Neuronal stem cell (in vitro differentiated cells): ENCODE results near the gene SNX25.
"Not testable (repeated sequence)": the region's sequence is repeated elsewhere in the genome, so short reads cannot be mapped to it uniquely, and the experiment has no call there.

Source experiments
- DNase-seq: peaks from one replicate; pipeline ENCODE4 v3.0.0-alpha.2; 2013; ENCODE audit warnings: low spot score
- H2AFZ ChIP-seq: one replicate; pipeline ENCODE4 v1.6.1; 2013; ENCODE audit warnings: mild to moderate bottlenecking, low read length, inconsistent platforms
- H2AK5ac ChIP-seq: 2 replicates; pipeline ENCODE4 v1.6.1; 2013; ENCODE audit warnings: low read depth, mild to moderate bottlenecking, inconsistent platforms, low read length, moderate library complexity, mixed read lengths
- H2BK120ac ChIP-seq: 2 replicates; pipeline ENCODE4 v1.6.1; 2013; ENCODE audit warnings: low read depth, mild to moderate bottlenecking, inconsistent platforms, low read length, moderate library complexity, mixed read lengths
- H2BK12ac ChIP-seq: one replicate; pipeline ENCODE4 v1.6.1; 2013; ENCODE audit warnings: low read length, inconsistent platforms
- H2BK15ac ChIP-seq: 2 replicates; pipeline ENCODE4 v1.6.1; 2013; ENCODE audit warnings: mild to moderate bottlenecking, low read length, inconsistent platforms, mixed read lengths
- H2BK5ac ChIP-seq: one replicate; pipeline ENCODE4 v1.6.1; 2013; ENCODE audit warnings: inconsistent platforms, mild to moderate bottlenecking, low read length, moderate library complexity
- H3K14ac ChIP-seq: one replicate; pipeline ENCODE4 v1.6.1; 2013; ENCODE audit warnings: low read length, inconsistent platforms
- H3K18ac ChIP-seq: 2 replicates; pipeline ENCODE4 v1.6.1; 2013; ENCODE audit warnings: low read length, inconsistent platforms
- H3K23ac ChIP-seq: 2 replicates; pipeline ENCODE4 v1.6.1; 2013; ENCODE audit warnings: low read depth, mild to moderate bottlenecking, mixed read lengths, low read length, inconsistent platforms; ENCODE audit not compliant: poor library complexity
- H3K27ac ChIP-seq: replicated peaks from 3 replicates; pipeline ENCODE4 v1.5.1; 2013; ENCODE audit warnings: low read length, inconsistent platforms
- H3K27me3 ChIP-seq, 3 experiments: 2 replicates each; pipeline ENCODE4 v1.6.1; 2013; ENCODE audit warnings: low read length in 3 of 3, mild to moderate bottlenecking in 2 of 3, inconsistent platforms in 1 of 3, low read depth in 1 of 3, mixed read lengths in 1 of 3, moderate library complexity in 1 of 3; ENCODE audit not compliant: control insufficient read depth in 3 of 3, insufficient read depth in 3 of 3
- H3K36me3 ChIP-seq, 2 donors: replicated peaks in 1 of 2; 2 replicates each; pipeline ENCODE4 v1.6.1; 2013; ENCODE audit warnings: low read length in 2 of 2; ENCODE audit not compliant: control insufficient read depth in 2 of 2, insufficient read depth in 2 of 2
- H3K4ac ChIP-seq: 2 replicates; pipeline ENCODE4 v1.6.1; 2013; ENCODE audit warnings: inconsistent platforms, mild to moderate bottlenecking, low read length, moderate library complexity
- H3K4me1 ChIP-seq, 2 donors: 1 replicate in 1 of 2; 2 replicates in 1 of 2; pipeline ENCODE4 v1.6.1; 2013; ENCODE audit warnings: low read length in 2 of 2, low read depth in 1 of 2; ENCODE audit not compliant: control insufficient read depth in 2 of 2, insufficient read depth in 1 of 2
- H3K4me2 ChIP-seq: one replicate; pipeline ENCODE4 v1.6.1; 2013; ENCODE audit warnings: mild to moderate bottlenecking, low read length, inconsistent platforms; ENCODE audit not compliant: insufficient read depth, poor library complexity, severe bottlenecking
- H3K4me3 ChIP-seq, 2 donors: 2 replicates each; pipeline ENCODE4 v1.5.1; 2013; ENCODE audit warnings: low read length in 2 of 2, mild to moderate bottlenecking in 2 of 2, inconsistent platforms in 1 of 2, moderate library complexity in 1 of 2
- H3K79me1 ChIP-seq: one replicate; pipeline ENCODE4 v1.6.1; 2013; ENCODE audit warnings: low read depth, mild to moderate bottlenecking, inconsistent platforms, low read length, moderate library complexity
- H3K9ac ChIP-seq: one replicate; pipeline ENCODE4 v1.6.1; 2013; ENCODE audit warnings: mild to moderate bottlenecking, low read depth, low read length, inconsistent platforms; ENCODE audit not compliant: poor library complexity
- H3K9me3 ChIP-seq, 2 donors: replicated peaks in 1 of 2; 2 replicates each; pipeline versions ENCODE3 to v1.6.1; 2013; ENCODE audit warnings: low read length in 2 of 2, mild to moderate bottlenecking in 2 of 2, inconsistent platforms in 1 of 2, low read depth in 1 of 2, mixed read lengths in 1 of 2, moderate library complexity in 1 of 2; ENCODE audit not compliant: control insufficient read depth in 2 of 2, insufficient read depth in 1 of 2
- H4K8ac ChIP-seq: one replicate; pipeline ENCODE4 v1.6.1; 2013; ENCODE audit warnings: low read depth, mild to moderate bottlenecking, inconsistent platforms, low read length, moderate library complexity
- H4K91ac ChIP-seq: one replicate; pipeline ENCODE4 v1.6.1; 2013; ENCODE audit warnings: low read length, low read depth, mild to moderate bottlenecking, inconsistent platforms; ENCODE audit not compliant: poor library complexity
- WGBS, 2 donors: extraction: QIAGEN DNeasy Blood & Tissue Kit; methylation state at CpG; one replicate each; pipeline ENCODE4 v1.1.7; 2013; ENCODE audit warnings: missing lambda C conversion rate in 2 of 2, mixed read lengths in 1 of 2; ENCODE audit not compliant: insufficient read length in 2 of 2, insufficient replicate concordance in 1 of 2; ENCODE audit errors: extremely low coverage in 2 of 2; 5-methylcytosine and 5-hydroxymethylcytosine counted together

The SNX25 gene

GRCh38 chr4:185318679-185319078 is 109.3 kb downstream of the SNX25 start:
- Histone ChIP-seq H2BK5ac (no peak overlapping the region), H2BK12ac (no peak overlapping the region), H3K27ac (no peak overlapping the region), H3K14ac (no peak overlapping the region), H3K4ac (no peak overlapping the region), H3K79me1 (no peaks in the 10 kb centered on the region), H3K9me3 (peaks cover 3 to 19% of the 10 kb centered on the region in 2 donors), H3K4me3 (no peak overlapping the region), H2AK5ac (no peak overlapping the region), H2BK120ac (no peak overlapping the region), H3K4me1 (peaks cover 0 to 5% of the 10 kb centered on the region in 2 donors), H4K91ac (no peak overlapping the region), H4K8ac (no peak overlapping the region), H3K23ac (no peak overlapping the region), H2BK15ac (no peak overlapping the region), H3K9ac (no peak overlapping the region), H3K27me3 (no peaks in the 10 kb centered on the region), H2AFZ (no peak overlapping the region), H3K18ac (no peak overlapping the region), H3K36me3 (peaks cover 10 to 24% of the 10 kb centered on the region in 2 donors), H3K4me2 (no peak overlapping the region)
- no CpG with 5 or more reads among the region's 2 CpGs for WGBS, 2 donors
- DNase-seq: no peak

- no peak overlapping the region for H2AFZ ChIP-seq
- no peak overlapping the region for H2BK5ac ChIP-seq
- no peak overlapping the region for H2BK15ac ChIP-seq
- H3K18ac ChIP-seq: no peak overlapping the region
- H3K4me1 ChIP-seq: peaks cover 0 to 5% of the 10 kb centered on the region in 2 donors
- no peak overlapping the region for H3K27ac ChIP-seq
- H3K4me2 ChIP-seq: no peak overlapping the region
- H3K4me3 ChIP-seq: no peak overlapping the region
- no peak overlapping the region for H4K91ac ChIP-seq
- no peak overlapping the region for H2BK120ac ChIP-seq
- H3K4ac ChIP-seq: no peak overlapping the region
- WGBS, 2 donors: no CpG with 5 or more reads among the region's 2 CpGs
- H3K36me3 ChIP-seq: peaks cover 13 to 23% of the 10 kb centered on the region in 2 donors
- no peak for DNase-seq
- no peak overlapping the region for H3K9ac ChIP-seq
- no peak overlapping the region for H4K8ac ChIP-seq
- H2AK5ac ChIP-seq: no peak overlapping the region
- H3K14ac ChIP-seq: no peak overlapping the region
- peaks cover 5 to 26% of the 10 kb centered on the region in 2 donors for H3K9me3 ChIP-seq
- H3K79me1 ChIP-seq: no peaks in the 10 kb centered on the region
- no peaks in the 10 kb centered on the region for H3K27me3 ChIP-seq
- no peak overlapping the region for H2BK12ac ChIP-seq
- no peak overlapping the region for H3K23ac ChIP-seq
Measured at GRCh38 chr4:185322803-185323202, 113.4 kb downstream of the SNX25 start.

DNA sequence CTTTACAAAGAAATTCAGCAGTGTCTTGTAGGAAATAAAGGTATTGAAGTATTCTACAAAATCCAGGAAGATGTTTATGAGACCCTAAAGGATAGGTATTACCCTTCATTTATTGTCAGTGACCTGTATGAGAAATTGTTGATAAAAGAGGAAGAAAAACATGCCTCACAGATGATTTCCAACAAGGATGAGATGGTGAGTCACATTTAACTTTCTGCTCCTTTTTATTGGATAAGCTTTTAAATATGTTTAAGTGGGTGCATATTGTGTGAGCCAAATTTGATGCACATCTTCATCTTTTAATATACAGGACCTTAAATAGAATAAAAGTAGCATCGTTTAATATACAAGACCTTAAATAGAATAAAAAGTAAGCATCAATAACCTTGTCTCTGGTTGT is 114.2 kb downstream of the SNX25 start:
- DNase-seq: no peak
- H3K4me3 ChIP-seq: no peak overlapping the region
- no peak overlapping the region for H4K91ac ChIP-seq
- no peak overlapping the region for H2AFZ ChIP-seq
- no peak overlapping the region for H2BK120ac ChIP-seq
- H3K4me1 ChIP-seq: peaks cover 0 to under 1% of the 10 kb centered on the region in 2 donors
- WGBS, 2 donors: no CpG with 5 or more reads among the region's 1 CpG
- no peak overlapping the region for H3K9ac ChIP-seq
- no peaks in the 10 kb centered on the region for H3K79me1 ChIP-seq
- H3K4me2 ChIP-seq: no peak overlapping the region
- no peak overlapping the region for H2BK5ac ChIP-seq
- H2BK12ac ChIP-seq: no peak overlapping the region
- H2BK15ac ChIP-seq: no peak overlapping the region
- H3K23ac ChIP-seq: no peak overlapping the region
- H3K18ac ChIP-seq: no peak overlapping the region
- H3K27ac ChIP-seq: no peak overlapping the region
- H3K4ac ChIP-seq: no peak overlapping the region
- peaks cover 13 to 23% of the 10 kb centered on the region in 2 donors for H3K36me3 ChIP-seq
- H3K27me3 ChIP-seq: no peaks in the 10 kb centered on the region
- H3K14ac ChIP-seq: no peak overlapping the region
- H4K8ac ChIP-seq: no peak overlapping the region
- no peak overlapping the region for H2AK5ac ChIP-seq
- H3K9me3 ChIP-seq: peaks cover 5 to 29% of the 10 kb centered on the region in 2 donors

DNA sequence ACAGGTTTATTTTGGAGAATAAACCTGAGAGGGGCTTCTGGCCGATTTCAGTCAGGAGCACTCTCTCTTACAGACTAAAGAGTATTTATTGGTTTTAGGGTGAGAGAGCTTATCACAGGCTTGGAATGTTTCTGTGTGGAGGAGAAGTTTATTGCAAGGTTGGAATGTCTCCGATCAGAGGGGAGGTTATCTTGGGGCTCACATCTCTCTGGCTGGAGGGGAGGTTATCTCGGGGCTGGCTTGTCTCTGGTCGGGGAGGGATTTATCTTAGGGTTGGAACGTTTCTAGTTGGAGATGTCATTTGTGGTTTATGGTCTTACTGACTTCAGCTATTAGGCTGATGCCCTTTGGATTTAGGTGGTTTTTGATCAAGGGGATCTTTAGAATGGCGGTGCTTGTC is 115.0 kb downstream of the SNX25 start:
- not testable (repeated sequence) for H3K4me1 ChIP-seq, H3K79me1 ChIP-seq, H3K23ac ChIP-seq, H2BK12ac ChIP-seq, H2BK5ac ChIP-seq, H4K8ac ChIP-seq, H3K27ac ChIP-seq, H3K9ac ChIP-seq, H3K4me3 ChIP-seq, H3K4me2 ChIP-seq, H2BK120ac ChIP-seq, H3K4ac ChIP-seq, H2AK5ac ChIP-seq, H3K18ac ChIP-seq, DNase-seq, H2AFZ ChIP-seq, H3K14ac ChIP-seq, H2BK15ac ChIP-seq, H4K91ac ChIP-seq, H3K27me3 ChIP-seq
- Histone ChIP-seq H3K9me3 (peaks cover 9 to 36% of the 10 kb centered on the region in 2 donors), H3K36me3 (peaks cover 19 to 23% of the 10 kb centered on the region in 2 donors)
- no CpG with 5 or more reads among the region's 6 CpGs for WGBS, 2 donors
